PC-3 (cell line): ENCODE data around the gene YIF1B.

Experiments used
- EZH2 ChIP-seq: fragments of 300-600 bp; sonication (generic); IDR thresholded peaks from one replicate; pipeline ENCODE4 v1.6.1; 2017; ENCODE audit warnings: antibody characterized with exemption, mild to moderate bottlenecking, low read length; ENCODE audit not compliant: unreplicated experiment
- EZH2phosphoT487 ChIP-seq: fragments of 300-600 bp; sonication (generic); IDR thresholded peaks from 2 replicates; pipeline ENCODE4 v1.6.1; 2018; ENCODE audit warnings: mild to moderate bottlenecking, antibody characterized with exemption, low read length, borderline replicate concordance
- TF ChIP-seq, protein P1 (sequence below): fragments of 300-600 bp; sonication (generic); conservative IDR thresholded peaks from 2 replicates; pipeline ENCODE4 v1.5.1; 2017; ENCODE audit warnings: antibody characterized with exemption, low read depth, mild to moderate bottlenecking, low read length

DNA sequence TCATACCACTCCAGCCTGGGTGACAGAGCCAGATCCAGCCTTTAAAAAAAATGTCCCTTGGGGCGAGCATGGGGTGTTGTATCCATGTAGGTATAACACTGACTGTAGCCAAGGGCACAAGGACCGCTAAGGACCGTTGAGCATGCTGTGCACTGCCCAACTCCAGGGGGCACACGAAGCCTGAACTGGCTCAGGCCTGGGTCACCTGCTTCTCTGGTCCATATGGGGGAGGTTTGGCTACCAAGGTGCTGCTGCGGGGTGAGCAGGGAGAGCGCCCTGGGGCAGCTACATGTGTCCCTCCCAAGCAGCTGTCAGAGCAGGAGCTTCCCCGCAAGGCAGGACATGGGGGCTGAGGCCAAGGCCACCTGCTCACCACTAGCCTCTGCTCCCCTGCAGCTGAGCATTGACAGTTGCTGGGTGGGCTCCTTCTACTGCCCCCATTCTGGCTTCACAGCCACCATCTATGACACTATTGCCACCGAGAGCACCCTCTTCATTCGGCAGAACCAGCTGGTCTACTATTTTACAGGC, 36.2 kb upstream of the YIF1B start:
- TF ChIP-seq, protein P1, sequence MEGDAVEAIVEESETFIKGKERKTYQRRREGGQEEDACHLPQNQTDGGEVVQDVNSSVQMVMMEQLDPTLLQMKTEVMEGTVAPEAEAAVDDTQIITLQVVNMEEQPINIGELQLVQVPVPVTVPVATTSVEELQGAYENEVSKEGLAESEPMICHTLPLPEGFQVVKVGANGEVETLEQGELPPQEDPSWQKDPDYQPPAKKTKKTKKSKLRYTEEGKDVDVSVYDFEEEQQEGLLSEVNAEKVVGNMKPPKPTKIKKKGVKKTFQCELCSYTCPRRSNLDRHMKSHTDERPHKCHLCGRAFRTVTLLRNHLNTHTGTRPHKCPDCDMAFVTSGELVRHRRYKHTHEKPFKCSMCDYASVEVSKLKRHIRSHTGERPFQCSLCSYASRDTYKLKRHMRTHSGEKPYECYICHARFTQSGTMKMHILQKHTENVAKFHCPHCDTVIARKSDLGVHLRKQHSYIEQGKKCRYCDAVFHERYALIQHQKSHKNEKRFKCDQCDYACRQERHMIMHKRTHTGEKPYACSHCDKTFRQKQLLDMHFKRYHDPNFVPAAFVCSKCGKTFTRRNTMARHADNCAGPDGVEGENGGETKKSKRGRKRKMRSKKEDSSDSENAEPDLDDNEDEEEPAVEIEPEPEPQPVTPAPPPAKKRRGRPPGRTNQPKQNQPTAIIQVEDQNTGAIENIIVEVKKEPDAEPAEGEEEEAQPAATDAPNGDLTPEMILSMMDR, result no peak
- TF ChIP-seq EZH2 (no peak), EZH2phosphoT487 (no peak)
